ENCODE data around the gene F13A1. TPM values are rescaled to one million over a fixed set of nuclear protein-coding genes. Genes with fewer than 3 reads are reported as not detected.

Gene F13A1
- total and polyA plus RNA-seq, 2 donors (not counting 3 experiments of a cell fraction or from before 2014, with no cell fraction given): not detected

GRCh38 chr6:6131492-6132109, 188.9 kb downstream of the F13A1 start:
- Histone ChIP-seq H3K27me3 (ENCODE audit: control insufficient read depth in 2 of 2, insufficient read depth in 2 of 2, low read length in 2 of 2) (no peaks in the 10 kb centered on the region), H2AFZ (ENCODE audit: low read depth, low read length) (no peak overlapping the region), H3K36me3 (ENCODE audit: control insufficient read depth in 2 of 2, extremely low read depth in 1 of 2, insufficient read depth in 2 of 2, low read length in 2 of 2) (no peaks in the 10 kb centered on the region), H3K27ac (ENCODE audit: insufficient read depth, low read depth, low read length) (no peak overlapping the region), H3K4me1 (ENCODE audit: control insufficient read depth, extremely low read depth, insufficient read depth, low read length) (no peaks in the 10 kb centered on the region), H3K9me1 (replicated peaks; ENCODE audit: control insufficient read depth, extremely low read depth, insufficient read depth, low read length) (no peaks in the 10 kb centered on the region), H3K4me2 (ENCODE audit: insufficient read depth, low read length) (no peak overlapping the region), H3K9ac (replicated peaks; ENCODE audit: extremely low read depth, insufficient read depth, low read length) (no peak overlapping the region), H4K20me1 (replicated peaks; ENCODE audit: control insufficient read depth, extremely low read depth, insufficient read depth, low read length) (no peaks in the 10 kb centered on the region), H3K79me2 (ENCODE audit: control insufficient read depth, insufficient read depth, low read length) (no peaks in the 10 kb centered on the region), H3K9me3 (replicated peaks; ENCODE audit: control insufficient read depth, insufficient read depth, low read length) (no peaks in the 10 kb centered on the region), H3K4me3 (replicated peaks in 1 of 3; ENCODE audit: insufficient read depth in 1 of 3, low read depth in 1 of 3, low read length in 3 of 3) (no peak overlapping the region)
- peak; percentile 6 for DNase-seq (ENCODE audit: low read depth, low spot score)
- CTCF ChIA-PET: interaction anchor here (0.6 to 1.7 kb wide), 4 partner anchors 21 to 1541 kb away, joined by 3 to 5 read pairs (median 4); no protein-coding TSS in a partner anchor
- TF ChIP-seq CTCF (IDR thresholded peaks at IDR 0.05; ENCODE audit: extremely low read depth in 1 of 2, insufficient read depth in 1 of 2, low read depth in 1 of 2, low read length in 2 of 2) (peak in 1 of 2 donors; percentile 10), POLR2AphosphoS5 (IDR thresholded peaks at IDR 0.05; ENCODE audit: insufficient read depth, low read depth, low read length) (no peak), MYC (IDR thresholded peaks at IDR 0.05; ENCODE audit: low read depth, low read length) (no peak), POLR2A (IDR thresholded peaks at IDR 0.05; ENCODE audit: low read depth, low read length) (no peak), MAX (IDR thresholded peaks at IDR 0.05; ENCODE audit: insufficient read depth, insufficient read length) (no peak), GATA2 (IDR thresholded peaks at IDR 0.05; ENCODE audit: insufficient read depth, insufficient read length, low read depth, low read length) (no peak)
- dilution Hi-C loops (cut with MboI; ENCODE audit: extremely low pct_ligation_motif_present, low sequenced_read_pairs): no loop called here
- POLR2A ChIA-PET: no interaction called here
- intact Hi-C loops (cut with micrococcal nuclease): loop anchor here (1.0 to 10.0 kb wide), 3 partner anchors 103 to 659 kb away; no protein-coding TSS in a partner anchor
- no TSS peak for BruUV-seq (replicated peaks)
- FAIRE-seq: no peak
